Liver (tissue), 9 donors: ENCODE data around the gene SORCS2. TPM values are rescaled to one million over a fixed set of nuclear protein-coding genes. Genes with fewer than 3 reads are reported as not detected.

Source experiments
- DNase-seq: peaks from one replicate; pipeline ENCODE4 v3.0.0-alpha.2; 2017; ENCODE audit warnings: low spot score
- H3K27ac ChIP-seq, 2 donors: one replicate each; pipeline ENCODE4 v1.7.0; 2013; ENCODE audit warnings: inconsistent platforms in 2 of 2, low read length in 2 of 2, control low read depth in 1 of 2, low read depth in 1 of 2, mild to moderate bottlenecking in 1 of 2
- H3K27me3 ChIP-seq, 4 donors: one replicate each; pipeline versions ENCODE4 v1.6.1 to v1.7.0; 2013; ENCODE audit warnings: low read length in 3 of 4, inconsistent platforms in 1 of 4, mild to moderate bottlenecking in 1 of 4, moderate library complexity in 1 of 4; ENCODE audit not compliant: control insufficient read depth in 4 of 4, insufficient read depth in 4 of 4
- H3K36me3 ChIP-seq, 4 donors: one replicate each; pipeline versions ENCODE4 v1.6.1 to v1.7.0; 2013; ENCODE audit warnings: low read length in 3 of 4, mild to moderate bottlenecking in 3 of 4, low read depth in 1 of 4, moderate library complexity in 1 of 4; ENCODE audit not compliant: control insufficient read depth in 4 of 4, insufficient read depth in 3 of 4
- H3K4me1 ChIP-seq, 4 donors: one replicate each; pipeline versions ENCODE4 v1.6.1 to v1.7.0; 2013; ENCODE audit warnings: low read length in 3 of 4, mild to moderate bottlenecking in 3 of 4, moderate library complexity in 1 of 4; ENCODE audit not compliant: control insufficient read depth in 4 of 4, insufficient read depth in 4 of 4
- H3K4me3 ChIP-seq, 3 donors: one replicate each; pipeline versions ENCODE4 v1.6.1 to v1.7.0; 2013; ENCODE audit warnings: low read length in 3 of 3, control low read depth in 1 of 3, low read depth in 1 of 3, mild to moderate bottlenecking in 1 of 3
- H3K9ac ChIP-seq, 2 donors: one replicate each; pipeline ENCODE4 v1.7.0; 2013; ENCODE audit warnings: low read length in 2 of 2, mild to moderate bottlenecking in 2 of 2, moderate library complexity in 2 of 2, control low read depth in 1 of 2, low read depth in 1 of 2
- H3K9me3 ChIP-seq, 4 donors: one replicate each; pipeline versions ENCODE4 v1.6.1 to v1.7.0; 2013; ENCODE audit warnings: low read length in 3 of 4; ENCODE audit not compliant: control insufficient read depth in 4 of 4
- CTCF ChIP-seq: fragments of 150-350 bp; IDR thresholded peaks from 2 replicates; pipeline ENCODE4 v1.5.1; 2017; ENCODE audit warnings: improper control_type of control experiment, low read depth, low read length; ENCODE audit not compliant: missing input control
- EGR1 ChIP-seq, 2 donors: IDR thresholded peaks; 2 replicates each; pipeline ENCODE4 v1.6.1; 2016 to 2018; ENCODE audit warnings: antibody characterized with exemption in 2 of 2, low read depth in 2 of 2
- FOXA1 ChIP-seq: IDR thresholded peaks from 2 replicates; pipeline ENCODE4 v1.6.1; 2016; ENCODE audit warnings: antibody characterized with exemption
- FOXA2 ChIP-seq: IDR thresholded peaks from 2 replicates; pipeline ENCODE4 v1.6.1; 2016; ENCODE audit warnings: antibody characterized with exemption
- GABPA ChIP-seq, 2 donors: IDR thresholded peaks in 1 of 2; conservative IDR thresholded peaks in 1 of 2; 2 replicates each; pipeline ENCODE4 v1.6.1; 2016; ENCODE audit warnings: antibody characterized with exemption in 2 of 2, mild to moderate bottlenecking in 1 of 2, moderate library complexity in 1 of 2
- HNF4A ChIP-seq, 2 donors: conservative IDR thresholded peaks; 2 replicates each; pipeline ENCODE4 v1.6.1; 2016; ENCODE audit warnings: antibody characterized with exemption in 2 of 2, mild to moderate bottlenecking in 2 of 2
- HNF4G ChIP-seq: IDR thresholded peaks from 2 replicates; pipeline ENCODE4 v1.6.1; 2016; ENCODE audit warnings: antibody characterized with exemption
- RAD21 ChIP-seq, 2 donors: IDR thresholded peaks; 2 replicates each; pipeline ENCODE4 v1.6.1; 2016; ENCODE audit warnings: antibody characterized with exemption in 2 of 2, mild to moderate bottlenecking in 2 of 2
- RXRA ChIP-seq, 2 donors: IDR thresholded peaks; 2 replicates each; pipeline ENCODE4 v1.6.1; 2017 to 2018; ENCODE audit warnings: antibody characterized with exemption in 2 of 2, mild to moderate bottlenecking in 1 of 2
- SP1 ChIP-seq: IDR thresholded peaks from 2 replicates; pipeline ENCODE4 v1.6.1; 2018; ENCODE audit warnings: antibody characterized with exemption, mild to moderate bottlenecking
- TAF1 ChIP-seq: conservative IDR thresholded peaks from 2 replicates; pipeline ENCODE4 v1.6.1; 2016; ENCODE audit warnings: antibody characterized with exemption, mild to moderate bottlenecking
- YY1 ChIP-seq: IDR thresholded peaks from 2 replicates; pipeline ENCODE4 v1.6.1; 2016; ENCODE audit warnings: antibody characterized with exemption, mild to moderate bottlenecking
- WGBS: extraction: QIAGEN DNeasy Blood & Tissue Kit; methylation state at CpG from one replicate; pipeline ENCODE4 v1.1.7; 2013; 5-methylcytosine and 5-hydroxymethylcytosine counted together
- polyA plus RNA-seq, 2 donors: library from polyadenylated mRNA; stranded (reverse) in 1 of 2; unstranded in 1 of 2; fragments of 200-250 nt in 1 of 2; fragments of >200 nt in 1 of 2; fragmentation: Nextera tagmentation in 1 of 2; extraction: Ambion mirVana in 1 of 2; gene quantifications; one replicate each; pipeline versions ENCODE4 v1.2.1 to v1.2.3, GENCODE V29; 2013 to 2015
- total RNA-seq, 2 donors: library from RNA; depleted of rRNA; stranded (reverse); fragments of >200 nt; gene quantifications; one replicate each; pipeline ENCODE4 v1.2.3, GENCODE V29; 2014
- TF ChIP-seq, protein P1 (sequence below): IDR thresholded peaks from 2 replicates; pipeline ENCODE4 v1.6.1; 2016; ENCODE audit warnings: antibody characterized with exemption
- TF ChIP-seq, protein P2 (sequence below): IDR thresholded peaks from 2 replicates; pipeline ENCODE4 v1.6.1; 2016; ENCODE audit warnings: antibody characterized with exemption
- TF ChIP-seq, protein P3 (sequence below): IDR thresholded peaks from 2 replicates; pipeline ENCODE4 v1.6.1; 2016; ENCODE audit warnings: antibody characterized with exemption, mild to moderate bottlenecking
- TF ChIP-seq, protein P4 (sequence below): IDR thresholded peaks from 2 replicates; pipeline ENCODE4 v1.6.1; 2016; ENCODE audit warnings: antibody characterized with exemption
- donor health status: healthy.
- donor health status: healthy.
- donor health status: healthy.
- donor health status: healthy.
- donor health status: healthy.

The SORCS2 gene
- total and polyA plus RNA-seq, 4 donors: 0.10 to 1.4 (median 0.92) TPM

DNA sequence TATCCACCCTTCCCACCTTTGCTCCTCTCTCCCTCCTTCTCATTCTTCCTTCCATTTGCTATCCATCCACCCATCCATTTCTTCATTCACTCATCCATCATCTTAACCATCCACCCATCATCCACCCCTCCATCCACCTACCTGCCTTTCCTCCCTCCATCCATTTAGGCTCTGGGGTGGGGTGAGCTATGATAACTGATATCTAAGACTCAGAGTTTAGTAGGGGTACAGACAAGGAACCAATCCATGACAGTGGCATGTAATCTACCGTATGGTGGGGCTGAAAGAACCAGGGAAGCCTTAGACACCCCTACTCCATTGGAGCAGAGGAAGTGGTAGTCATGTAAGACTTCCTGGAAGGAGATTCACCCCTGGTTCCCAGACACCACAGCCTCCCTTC is 219.2 kb downstream of the SORCS2 start (continued):
- TF ChIP-seq CTCF (no peak), SP1 (no peak), TAF1 (no peak), HNF4A (conservative IDR thresholded peaks at IDR 0.05) (no peak)

DNA sequence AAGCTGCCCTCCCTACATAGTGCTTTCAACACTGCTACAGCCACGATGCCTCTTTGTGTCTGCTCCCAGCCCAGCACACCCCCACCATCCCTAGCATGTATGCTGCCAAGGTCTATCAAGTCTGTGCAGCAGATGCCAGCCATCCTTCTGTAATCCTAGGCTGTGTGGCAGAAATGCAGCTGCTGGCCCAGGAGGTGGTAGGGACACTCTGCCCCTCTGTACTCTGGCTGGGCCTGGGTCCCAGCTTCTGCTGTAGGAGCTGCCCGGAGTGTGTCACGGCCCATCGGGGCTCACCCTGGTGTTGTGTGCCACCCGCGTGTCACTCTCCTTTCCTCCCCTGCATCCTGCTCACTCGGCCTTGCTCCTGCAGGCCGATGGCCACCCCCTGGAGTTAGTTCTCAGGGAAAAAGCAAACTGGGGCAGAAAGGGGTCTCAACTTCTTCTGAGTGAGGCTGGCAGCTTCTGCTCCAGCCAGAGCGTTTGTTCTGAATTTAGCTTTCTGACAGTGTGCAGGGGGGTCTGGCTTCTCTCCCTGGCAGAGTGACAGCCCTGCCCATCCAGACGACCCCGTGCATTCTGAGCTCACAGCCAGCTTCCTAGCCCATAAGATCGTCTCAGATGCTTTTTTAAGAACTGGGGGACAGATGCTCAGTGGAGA is 219.7 kb downstream of the SORCS2 start:
- Histone ChIP-seq H3K9ac (no peak overlapping the region), H3K27me3 (no peaks in the 10 kb centered on the region), H3K36me3 (no peaks in the 10 kb centered on the region), H3K27ac (no peak overlapping the region), H3K4me1 (no peaks in the 10 kb centered on the region), H3K9me3 (peaks cover 0 to 6% (median 2%) of the 10 kb centered on the region in 4 donors), H3K4me3 (no peak overlapping the region)
- 78% methylated on average over 12 of the region's 12 CpGs for WGBS
- TF ChIP-seq HNF4A (conservative IDR thresholded peaks at IDR 0.05) (no peak), TAF1 (no peak), FOXA2 (no peak), HNF4G (no peak), GABPA (IDR thresholded peaks at IDR 0.05 in 1 of 2, conservative IDR thresholded peaks at IDR 0.05 in 1 of 2) (no peak), FOXA1 (no peak), SP1 (no peak), EGR1 (IDR thresholded peaks at IDR 0.05; ENCODE audit: low read depth in 2 of 2) (no peak), RAD21 (IDR thresholded peaks at IDR 0.05) (no peak), RXRA (IDR thresholded peaks at IDR 0.05) (no peak), YY1 (no peak)
- TF ChIP-seq, protein P1, sequence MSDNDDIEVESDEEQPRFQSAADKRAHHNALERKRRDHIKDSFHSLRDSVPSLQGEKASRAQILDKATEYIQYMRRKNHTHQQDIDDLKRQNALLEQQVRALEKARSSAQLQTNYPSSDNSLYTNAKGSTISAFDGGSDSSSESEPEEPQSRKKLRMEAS: no peak
- TF ChIP-seq, protein P2, sequence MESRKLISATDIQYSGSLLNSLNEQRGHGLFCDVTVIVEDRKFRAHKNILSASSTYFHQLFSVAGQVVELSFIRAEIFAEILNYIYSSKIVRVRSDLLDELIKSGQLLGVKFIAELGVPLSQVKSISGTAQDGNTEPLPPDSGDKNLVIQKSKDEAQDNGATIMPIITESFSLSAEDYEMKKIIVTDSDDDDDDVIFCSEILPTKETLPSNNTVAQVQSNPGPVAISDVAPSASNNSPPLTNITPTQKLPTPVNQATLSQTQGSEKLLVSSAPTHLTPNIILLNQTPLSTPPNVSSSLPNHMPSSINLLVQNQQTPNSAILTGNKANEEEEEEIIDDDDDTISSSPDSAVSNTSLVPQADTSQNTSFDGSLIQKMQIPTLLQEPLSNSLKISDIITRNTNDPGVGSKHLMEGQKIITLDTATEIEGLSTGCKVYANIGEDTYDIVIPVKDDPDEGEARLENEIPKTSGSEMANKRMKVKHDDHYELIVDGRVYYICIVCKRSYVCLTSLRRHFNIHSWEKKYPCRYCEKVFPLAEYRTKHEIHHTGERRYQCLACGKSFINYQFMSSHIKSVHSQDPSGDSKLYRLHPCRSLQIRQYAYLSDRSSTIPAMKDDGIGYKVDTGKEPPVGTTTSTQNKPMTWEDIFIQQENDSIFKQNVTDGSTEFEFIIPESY: no peak
- TF ChIP-seq, protein P3, sequence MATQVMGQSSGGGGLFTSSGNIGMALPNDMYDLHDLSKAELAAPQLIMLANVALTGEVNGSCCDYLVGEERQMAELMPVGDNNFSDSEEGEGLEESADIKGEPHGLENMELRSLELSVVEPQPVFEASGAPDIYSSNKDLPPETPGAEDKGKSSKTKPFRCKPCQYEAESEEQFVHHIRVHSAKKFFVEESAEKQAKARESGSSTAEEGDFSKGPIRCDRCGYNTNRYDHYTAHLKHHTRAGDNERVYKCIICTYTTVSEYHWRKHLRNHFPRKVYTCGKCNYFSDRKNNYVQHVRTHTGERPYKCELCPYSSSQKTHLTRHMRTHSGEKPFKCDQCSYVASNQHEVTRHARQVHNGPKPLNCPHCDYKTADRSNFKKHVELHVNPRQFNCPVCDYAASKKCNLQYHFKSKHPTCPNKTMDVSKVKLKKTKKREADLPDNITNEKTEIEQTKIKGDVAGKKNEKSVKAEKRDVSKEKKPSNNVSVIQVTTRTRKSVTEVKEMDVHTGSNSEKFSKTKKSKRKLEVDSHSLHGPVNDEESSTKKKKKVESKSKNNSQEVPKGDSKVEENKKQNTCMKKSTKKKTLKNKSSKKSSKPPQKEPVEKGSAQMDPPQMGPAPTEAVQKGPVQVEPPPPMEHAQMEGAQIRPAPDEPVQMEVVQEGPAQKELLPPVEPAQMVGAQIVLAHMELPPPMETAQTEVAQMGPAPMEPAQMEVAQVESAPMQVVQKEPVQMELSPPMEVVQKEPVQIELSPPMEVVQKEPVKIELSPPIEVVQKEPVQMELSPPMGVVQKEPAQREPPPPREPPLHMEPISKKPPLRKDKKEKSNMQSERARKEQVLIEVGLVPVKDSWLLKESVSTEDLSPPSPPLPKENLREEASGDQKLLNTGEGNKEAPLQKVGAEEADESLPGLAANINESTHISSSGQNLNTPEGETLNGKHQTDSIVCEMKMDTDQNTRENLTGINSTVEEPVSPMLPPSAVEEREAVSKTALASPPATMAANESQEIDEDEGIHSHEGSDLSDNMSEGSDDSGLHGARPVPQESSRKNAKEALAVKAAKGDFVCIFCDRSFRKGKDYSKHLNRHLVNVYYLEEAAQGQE: no peak
- TF ChIP-seq, protein P4, sequence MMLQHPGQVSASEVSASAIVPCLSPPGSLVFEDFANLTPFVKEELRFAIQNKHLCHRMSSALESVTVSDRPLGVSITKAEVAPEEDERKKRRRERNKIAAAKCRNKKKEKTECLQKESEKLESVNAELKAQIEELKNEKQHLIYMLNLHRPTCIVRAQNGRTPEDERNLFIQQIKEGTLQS: no peak
- no peak for DNase-seq
